Stomach smooth muscle (tissue), 2 donors: ENCODE measurements around the gene KCNJ4.
"Not testable (repeated sequence)": the region's sequence is repeated elsewhere in the genome, so short reads cannot be mapped to it uniquely, and the experiment has no call there.

Experiments
- H3K27ac ChIP-seq: one replicate; pipeline ENCODE4 v1.7.0; 2013; ENCODE audit warnings: mild to moderate bottlenecking, low read length, inconsistent platforms
- H3K27me3 ChIP-seq, 2 donors: one replicate each; pipeline ENCODE4 v1.7.0; 2013; ENCODE audit warnings: low read length in 2 of 2; ENCODE audit not compliant: insufficient read depth in 2 of 2, control insufficient read depth in 1 of 2
- H3K36me3 ChIP-seq, 2 donors: one replicate each; pipeline ENCODE4 v1.7.0; 2013; ENCODE audit warnings: low read length in 2 of 2; ENCODE audit not compliant: control insufficient read depth in 2 of 2, insufficient read depth in 2 of 2
- H3K4me1 ChIP-seq: one replicate; pipeline ENCODE4 v1.7.0; 2013; ENCODE audit warnings: low read length; ENCODE audit not compliant: control insufficient read depth, insufficient read depth
- H3K4me3 ChIP-seq, 2 donors: one replicate each; pipeline ENCODE4 v1.7.0; 2013; ENCODE audit warnings: low read length in 2 of 2
- H3K9ac ChIP-seq, 2 donors: one replicate each; pipeline ENCODE4 v1.7.0; 2013; ENCODE audit warnings: low read length in 2 of 2, mild to moderate bottlenecking in 1 of 2
- H3K9me3 ChIP-seq, 2 donors: one replicate each; pipeline ENCODE4 v1.7.0; 2013; ENCODE audit warnings: low read length in 2 of 2; ENCODE audit not compliant: control insufficient read depth in 2 of 2
- donor health status: healthy.
- donor health status: Pancreatic carcinoma.

The KCNJ4 gene

GRCh38 chr22:38397189-38398085 lies 57.6 kb downstream of the KCNJ4 start:
- Histone ChIP-seq H3K27me3 (peaks cover 5% of the 10 kb centered on the region in 2 donors), H3K9ac (peak overlapping the region in 1 of 2 donors; percentile 28), H3K4me1 (peaks cover 10% of the 10 kb centered on the region), H3K27ac (no peak overlapping the region), H3K4me3 (peak overlapping the region; percentile 31 to 67), H3K9me3 (no peaks in the 10 kb centered on the region), H3K36me3 (no peaks in the 10 kb centered on the region)

GRCh38 chr22:38396440-38397069 lies 58.4 kb downstream of the KCNJ4 start:
- H3K27ac ChIP-seq, H3K4me1 ChIP-seq, H3K9ac ChIP-seq: not testable (repeated sequence)

GRCh38 chr22:38395944-38396343 lies 59.1 kb downstream of the KCNJ4 start:
- H3K4me3 ChIP-seq, H3K27ac ChIP-seq, H3K4me1 ChIP-seq, H3K27me3 ChIP-seq, H3K36me3 ChIP-seq, H3K9me3 ChIP-seq, H3K9ac ChIP-seq: not testable (repeated sequence)

More at GRCh38 chr22:38396440-38397069, 58.4 kb downstream of the KCNJ4 start:
- H3K9me3 ChIP-seq, H3K36me3 ChIP-seq, H3K4me3 ChIP-seq, H3K27me3 ChIP-seq: not testable (repeated sequence)

- H3K9ac ChIP-seq, H3K36me3 ChIP-seq, H3K4me1 ChIP-seq, H3K4me3 ChIP-seq, H3K27me3 ChIP-seq, H3K9me3 ChIP-seq, H3K27ac ChIP-seq: not testable (repeated sequence)
Measured at GRCh38 chr22:38394929-38395624, 59.9 kb downstream of the KCNJ4 start.

- H3K36me3 ChIP-seq, H3K27ac ChIP-seq, H3K27me3 ChIP-seq, H3K4me1 ChIP-seq, H3K9ac ChIP-seq, H3K4me3 ChIP-seq, H3K9me3 ChIP-seq: not testable (repeated sequence)
Measured at GRCh38 chr22:38389428-38389818, 65.6 kb downstream of the KCNJ4 start.

- not testable (repeated sequence) for H3K4me3 ChIP-seq, H3K36me3 ChIP-seq, H3K27me3 ChIP-seq, H3K4me1 ChIP-seq, H3K9me3 ChIP-seq, H3K9ac ChIP-seq, H3K27ac ChIP-seq
Measured at GRCh38 chr22:38388506-38389427, 66.2 kb downstream of the KCNJ4 start.

- not testable (repeated sequence) for H3K27ac ChIP-seq
Measured at GRCh38 chr22:38386918-38387317, 68.1 kb downstream of the KCNJ4 start.

GRCh38 chr22:38383417-38383816 lies 71.6 kb downstream of the KCNJ4 start:
- no peaks in the 10 kb centered on the region for H3K36me3 ChIP-seq

More at GRCh38 chr22:38386918-38387317, 68.1 kb downstream of the KCNJ4 start:
- not testable (repeated sequence) for H3K4me1 ChIP-seq, H3K27me3 ChIP-seq, H3K9me3 ChIP-seq, H3K36me3 ChIP-seq, H3K9ac ChIP-seq, H3K4me3 ChIP-seq

GRCh38 chr22:38381371-38381770 lies 73.6 kb downstream of the KCNJ4 start:
- not testable (repeated sequence) for H3K27me3 ChIP-seq, H3K27ac ChIP-seq, H3K36me3 ChIP-seq, H3K9me3 ChIP-seq, H3K4me3 ChIP-seq, H3K9ac ChIP-seq, H3K4me1 ChIP-seq

More at GRCh38 chr22:38383417-38383816, 71.6 kb downstream of the KCNJ4 start:
- no peaks in the 10 kb centered on the region for H3K9me3 ChIP-seq
- no peak overlapping the region for H3K9ac ChIP-seq
- H3K4me1 ChIP-seq: no peaks in the 10 kb centered on the region
- no peak overlapping the region for H3K27ac ChIP-seq
- no peak overlapping the region for H3K4me3 ChIP-seq
- H3K27me3 ChIP-seq: no peaks in the 10 kb centered on the region
